Measurements from ENCODE around the gene GDF9. TPM values are rescaled to one million over a fixed set of nuclear protein-coding genes. Genes with fewer than 3 reads are reported as not detected.

Gene GDF9
- total RNA-seq, 1 experiment from 2014 or later = 0.94 TPM

- Mint-ChIP-seq H3K27me3 (ENCODE audit: unreplicated experiment) (no peaks in the 10 kb centered on the region), H3K27ac (ENCODE audit: unreplicated experiment) (peak overlapping the region; percentile 78), H3K4me3 (ENCODE audit: low read depth, unreplicated experiment) (peak overlapping the region; percentile 95), H3K36me3 (ENCODE audit: insufficient read depth, unreplicated experiment) (peaks cover 35% of the 10 kb centered on the region), H3K9me3 (ENCODE audit: low read depth, unreplicated experiment) (no peaks in the 10 kb centered on the region), H3K4me1 (ENCODE audit: low read depth, unreplicated experiment) (peaks cover 19% of the 10 kb centered on the region)
- intact Hi-C loops (cut with micrococcal nuclease; ENCODE audit: unreplicated experiment) = loop anchor here (2.0 to 10.0 kb wide), 2 partner anchors 54 to 244 kb away; no protein-coding TSS in a partner anchor
- no TSS peak for BruUV-seq (replicated peaks)
- no peak for TF ChIP-seq CTCF (IDR thresholded peaks at IDR 0.05; ENCODE audit: unreplicated experiment)
- CTCF ChIA-PET = interaction anchor here (0.8 to 3.2 kb wide), 5 partner anchors 16 to 59 kb away, joined by 3 to 23 read pairs (median 3); no protein-coding TSS in a partner anchor
- no peak for DNase-seq
Measured at GRCh38 chr5:132828846-132829494, 37.3 kb downstream of the GDF9 start.

GRCh38 chr5:132827943-132828673 is 38.2 kb downstream of the GDF9 start:
- Mint-ChIP-seq H3K9me3 (ENCODE audit: low read depth, unreplicated experiment) (no peaks in the 10 kb centered on the region), H3K27ac (ENCODE audit: unreplicated experiment) (no peak overlapping the region), H3K4me3 (ENCODE audit: low read depth, unreplicated experiment) (no peak overlapping the region), H3K27me3 (ENCODE audit: unreplicated experiment) (no peaks in the 10 kb centered on the region), H3K4me1 (ENCODE audit: low read depth, unreplicated experiment) (peaks cover 19% of the 10 kb centered on the region), H3K36me3 (ENCODE audit: insufficient read depth, unreplicated experiment) (peaks cover 38% of the 10 kb centered on the region)
- DNase-seq = no peak
- CTCF ChIA-PET = interaction anchor here (0.5 to 3.2 kb wide), 4 partner anchors 21 to 440 kb away, joined by 3 to 23 read pairs (median 4); no protein-coding TSS in a partner anchor
- intact Hi-C loops (cut with micrococcal nuclease; ENCODE audit: unreplicated experiment) = loop anchor here (2.0 to 10.0 kb wide), 2 partner anchors 55 to 243 kb away; no protein-coding TSS in a partner anchor
- no peak for TF ChIP-seq CTCF (IDR thresholded peaks at IDR 0.05; ENCODE audit: unreplicated experiment)
- BruUV-seq (replicated peaks) = TSS peak; percentile 43

- Mint-ChIP-seq H3K36me3 (ENCODE audit: insufficient read depth, unreplicated experiment) (peaks cover 37% of the 10 kb centered on the region), H3K4me3 (ENCODE audit: low read depth, unreplicated experiment) (no peak overlapping the region), H3K4me1 (ENCODE audit: low read depth, unreplicated experiment) (peaks cover 17% of the 10 kb centered on the region), H3K27me3 (ENCODE audit: unreplicated experiment) (no peaks in the 10 kb centered on the region), H3K9me3 (ENCODE audit: low read depth, unreplicated experiment) (no peaks in the 10 kb centered on the region), H3K27ac (ENCODE audit: unreplicated experiment) (no peak overlapping the region)
- TF ChIP-seq CTCF (IDR thresholded peaks at IDR 0.05; ENCODE audit: unreplicated experiment) = no peak
- intact Hi-C loops (cut with micrococcal nuclease; ENCODE audit: unreplicated experiment) = loop anchor here (10.0 kb wide), 1 partner anchor 242 kb away; no protein-coding TSS in a partner anchor
- DNase-seq = no peak
- BruUV-seq (replicated peaks) = no TSS peak
- CTCF ChIA-PET = interaction anchor here (0.6 kb wide), 1 partner anchor 330 kb away, joined by 3 read pairs; no protein-coding TSS in a partner anchor
Measured at GRCh38 chr5:132826424-132827082, 39.7 kb downstream of the GDF9 start.

- DNase-seq = no peak
- Mint-ChIP-seq H3K36me3 (ENCODE audit: insufficient read depth, unreplicated experiment) (peaks cover 31% of the 10 kb centered on the region), H3K9me3 (ENCODE audit: low read depth, unreplicated experiment) (no peaks in the 10 kb centered on the region), H3K27me3 (ENCODE audit: unreplicated experiment) (no peaks in the 10 kb centered on the region), H3K4me3 (ENCODE audit: low read depth, unreplicated experiment) (no peak overlapping the region), H3K27ac (ENCODE audit: unreplicated experiment) (no peak overlapping the region), H3K4me1 (ENCODE audit: low read depth, unreplicated experiment) (peaks cover 11% of the 10 kb centered on the region)
- TF ChIP-seq CTCF (IDR thresholded peaks at IDR 0.05; ENCODE audit: unreplicated experiment) = no peak
- no TSS peak for BruUV-seq (replicated peaks)
- intact Hi-C loops (cut with micrococcal nuclease; ENCODE audit: unreplicated experiment) = loop anchor here (10.0 kb wide), 1 partner anchor 241 kb away; no protein-coding TSS in a partner anchor
- CTCF ChIA-PET = interaction anchor here (0.6 kb wide), 1 partner anchor 330 kb away, joined by 3 read pairs; no protein-coding TSS in a partner anchor
Measured at GRCh38 chr5:132825834-132826391, 40.4 kb downstream of the GDF9 start.

All from Calu3 (cell line).